ELF-1 (cell line): ENCODE measurements around the gene TMEM242.

Source experiments
- DNase-seq: peaks from one replicate; pipeline ENCODE4 v3.0.0-alpha.2; 2016; ENCODE audit warnings: low read depth, low spot score

Gene TMEM242

GRCh38 chr6:157290797-157291196, 32.5 kb downstream of the TMEM242 start:
- DNase-seq = no peak

- DNase-seq = no peak
These were observed 33.6 kb downstream of the TMEM242 start for GRCh38 chr6:157289764-157290163.

GRCh38 chr6:157288575-157288974, 34.7 kb downstream of the TMEM242 start:
- no peak for DNase-seq

GRCh38 chr6:157287923-157288322, 35.4 kb downstream of the TMEM242 start:
- no peak for DNase-seq

GRCh38 chr6:157287247-157287850, 36.0 kb downstream of the TMEM242 start:
- no peak for DNase-seq

- no peak for DNase-seq
These were observed 37.9 kb downstream of the TMEM242 start for GRCh38 chr6:157285422-157285779.

- DNase-seq = no peak
These were observed 38.4 kb downstream of the TMEM242 start for GRCh38 chr6:157284738-157285421.

- DNase-seq = no peak
These were observed 39.2 kb downstream of the TMEM242 start for GRCh38 chr6:157283900-157284737.

GRCh38 chr6:157283330-157283898, 39.9 kb downstream of the TMEM242 start:
- no peak for DNase-seq

GRCh38 chr6:157282284-157282683, 41.0 kb downstream of the TMEM242 start:
- no peak for DNase-seq

GRCh38 chr6:157281570-157281969, 41.7 kb downstream of the TMEM242 start:
- DNase-seq = peak; percentile 67

GRCh38 chr6:157280947-157281346, 42.4 kb downstream of the TMEM242 start:
- DNase-seq = no peak

- DNase-seq = peak; percentile 76
These were observed 43.2 kb downstream of the TMEM242 start for GRCh38 chr6:157280157-157280556.

GRCh38 chr6:157278171-157278570, 45.1 kb downstream of the TMEM242 start:
- no peak for DNase-seq

- DNase-seq = no peak
These were observed 46.6 kb downstream of the TMEM242 start for GRCh38 chr6:157276731-157277130.

GRCh38 chr6:157276134-157276532, 47.2 kb downstream of the TMEM242 start:
- DNase-seq = no peak

GRCh38 chr6:157274471-157275226, 48.7 kb downstream of the TMEM242 start:
- DNase-seq = peak; percentile 84

- DNase-seq = peak; percentile 48
These were observed 49.4 kb downstream of the TMEM242 start for GRCh38 chr6:157273756-157274470.

GRCh38 chr6:157272866-157273755, 50.2 kb downstream of the TMEM242 start:
- peak; percentile 26 for DNase-seq

- DNase-seq = no peak
These were observed 50.9 kb downstream of the TMEM242 start for GRCh38 chr6:157272372-157272771.
